Activated CD8-positive, alpha-beta memory T cell treated with anti-CD3 and anti-CD28 coated beads, Interleukin-2, amount 50 U/mL, for 24 hours (primary cell): Measurements from ENCODE around the gene CDNF.

Experiments
- DNase-seq: peaks from one replicate; pipeline ENCODE4 v3.0.0-alpha.2; 2020; ENCODE audit errors: extremely low read depth

Gene CDNF

DNA sequence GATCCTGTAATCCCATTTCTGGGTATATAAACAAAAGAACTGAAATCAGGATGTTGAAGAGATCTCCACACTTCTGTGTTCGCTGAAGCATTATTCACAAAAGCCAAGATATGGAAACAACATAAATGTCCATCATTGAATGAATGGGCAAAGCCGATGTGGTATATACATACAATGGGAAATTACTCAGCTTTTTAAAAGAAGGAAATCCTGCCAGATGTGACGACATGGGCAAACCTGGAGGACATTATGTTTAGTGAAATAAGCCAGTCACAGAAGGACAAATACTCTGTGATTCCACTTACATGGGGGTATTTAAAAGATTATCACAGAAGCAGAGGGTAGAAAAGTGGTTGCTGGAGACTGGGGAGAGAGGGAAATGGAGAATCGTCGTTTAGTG lies 39.2 kb downstream of the CDNF start:
- DNase-seq, result no peak

DNA sequence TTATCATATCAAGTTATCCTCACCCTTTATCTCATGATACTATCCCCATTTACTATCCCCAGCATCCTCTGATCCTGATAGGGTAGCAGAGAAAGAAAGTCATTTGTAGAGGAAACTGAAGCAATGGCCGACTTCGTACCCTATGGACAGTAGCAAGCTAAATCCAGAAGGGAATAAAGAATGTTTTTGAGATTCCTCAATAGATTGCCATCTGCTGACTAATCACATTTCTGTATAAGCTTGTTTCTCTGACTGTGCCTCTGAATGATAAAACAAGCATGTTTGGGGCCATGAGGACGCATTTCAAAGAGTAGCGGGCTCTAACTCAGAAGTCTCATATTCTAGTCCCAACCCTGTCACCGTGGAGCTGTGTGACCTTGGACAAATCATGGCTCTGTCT lies 49.9 kb downstream of the CDNF start:
- no peak for DNase-seq

DNA sequence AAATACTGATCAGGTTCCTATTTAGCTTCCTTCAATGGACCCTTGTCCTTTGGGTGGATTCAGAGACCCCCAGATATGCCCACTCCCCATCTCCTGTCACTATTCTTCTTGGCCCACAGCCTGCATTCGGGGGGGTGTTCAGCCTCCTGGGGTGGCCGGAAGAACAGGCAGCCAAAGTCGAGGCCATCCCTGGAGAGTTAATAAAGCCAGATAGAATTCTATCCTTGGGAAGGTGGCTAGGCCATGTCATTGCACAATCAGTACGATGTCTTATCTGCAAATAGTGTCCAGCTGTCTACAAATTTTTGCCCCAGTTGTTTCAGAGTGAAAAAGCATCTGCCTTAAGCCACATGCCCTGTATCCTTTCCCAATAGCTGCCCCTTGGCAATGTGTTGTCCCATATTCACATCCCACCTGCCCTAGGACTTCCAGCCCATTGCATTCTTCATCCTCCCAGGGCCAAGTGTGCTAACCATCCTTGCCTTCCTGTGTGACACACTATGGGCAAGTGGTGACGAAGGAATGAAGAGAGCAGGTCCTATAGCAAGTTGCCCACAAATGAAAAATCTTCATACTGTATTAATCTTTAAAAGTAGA lies 53.3 kb downstream of the CDNF start:
- DNase-seq, result no peak

GRCh38 chr10:14782691-14783363 lies 55.0 kb downstream of the CDNF start:
- DNase-seq, result no peak

DNA sequence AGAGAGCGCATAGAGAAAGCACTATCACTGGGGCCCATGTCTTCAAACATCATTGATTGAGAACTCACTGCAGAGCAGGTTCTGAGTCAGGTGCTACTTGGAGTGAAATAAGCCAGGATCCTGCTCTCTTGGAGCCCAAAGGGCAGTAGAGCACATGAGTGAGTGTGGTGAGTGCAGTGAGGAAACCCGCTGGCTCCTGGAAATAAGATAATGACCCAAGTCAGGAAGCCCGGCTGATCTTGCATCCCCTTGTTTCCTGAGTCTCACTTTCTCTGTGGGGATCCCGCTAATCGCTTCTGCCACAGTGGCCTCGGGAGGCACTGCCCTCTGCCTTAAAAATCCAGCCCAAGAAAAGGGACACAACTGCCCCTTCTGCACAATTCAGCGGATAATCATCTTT lies 56.1 kb downstream of the CDNF start:
- no peak for DNase-seq

GRCh38 chr10:14779001-14779651 lies 58.7 kb downstream of the CDNF start:
- no peak for DNase-seq

DNA sequence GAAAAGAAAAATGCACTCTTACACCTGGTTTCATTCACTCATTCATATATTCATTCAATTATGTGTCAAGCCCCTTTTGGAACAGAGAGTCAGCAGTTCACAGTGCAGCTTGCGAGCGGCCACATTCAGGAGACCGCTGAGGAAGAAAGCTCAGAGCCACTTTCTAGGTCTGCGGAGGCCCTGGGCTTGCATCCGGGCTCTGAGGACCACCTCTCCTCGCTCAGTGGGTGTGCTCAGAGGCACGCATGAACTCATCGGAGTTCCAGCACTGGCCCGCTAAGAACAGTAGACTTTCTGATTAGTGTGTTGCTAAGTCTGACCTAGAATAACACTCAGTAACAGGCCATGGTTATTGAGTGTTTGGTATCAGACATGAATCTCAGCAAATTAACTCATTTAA lies 61.3 kb downstream of the CDNF start:
- no peak for DNase-seq

GRCh38 chr10:14775656-14776055 lies 62.2 kb downstream of the CDNF start:
- no peak for DNase-seq

- DNase-seq, result no peak
Observed at GRCh38 chr10:14774797-14775196, 63.0 kb downstream of the CDNF start, which contains the start of gene FAM107B. Gene FAM107B, minus strand, starts transcription at chr10:14774897. Its CDS starts 234 bp downstream, at chr10:14774663.

GRCh38 chr10:14774214-14774580 lies 63.6 kb downstream of the CDNF start:
- DNase-seq, result no peak

DNA sequence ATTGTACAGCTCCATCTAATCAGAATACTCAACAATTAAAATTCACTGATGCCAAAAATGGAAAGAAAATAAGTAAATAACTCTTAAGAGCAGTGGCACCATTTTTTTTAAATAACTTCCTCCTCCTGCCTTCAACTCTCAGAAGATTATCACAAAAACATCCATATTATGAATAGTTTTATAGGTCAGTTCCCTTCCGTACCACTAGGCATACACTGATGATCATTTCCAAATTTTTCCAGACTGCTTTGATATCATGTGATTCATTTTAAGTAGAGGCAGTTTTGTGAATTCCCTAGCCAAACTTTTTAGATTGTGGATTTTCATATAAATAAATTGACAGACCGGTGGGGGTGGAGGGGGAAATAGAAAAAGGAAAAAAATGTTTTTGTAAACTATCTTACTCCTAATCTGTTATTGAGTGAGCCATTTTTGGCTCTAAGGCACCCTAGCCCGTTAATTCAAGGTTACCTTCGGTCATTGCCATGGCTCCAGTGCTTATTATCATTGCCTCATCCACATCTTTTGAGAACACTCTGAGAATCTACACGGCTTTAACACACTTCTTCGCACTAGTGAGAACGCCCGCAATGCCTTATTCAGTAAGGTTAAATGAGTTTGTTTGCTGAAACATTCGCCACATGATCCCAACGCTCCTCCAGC lies 64.2 kb downstream of the CDNF start:
- DNase-seq, result no peak

DNA sequence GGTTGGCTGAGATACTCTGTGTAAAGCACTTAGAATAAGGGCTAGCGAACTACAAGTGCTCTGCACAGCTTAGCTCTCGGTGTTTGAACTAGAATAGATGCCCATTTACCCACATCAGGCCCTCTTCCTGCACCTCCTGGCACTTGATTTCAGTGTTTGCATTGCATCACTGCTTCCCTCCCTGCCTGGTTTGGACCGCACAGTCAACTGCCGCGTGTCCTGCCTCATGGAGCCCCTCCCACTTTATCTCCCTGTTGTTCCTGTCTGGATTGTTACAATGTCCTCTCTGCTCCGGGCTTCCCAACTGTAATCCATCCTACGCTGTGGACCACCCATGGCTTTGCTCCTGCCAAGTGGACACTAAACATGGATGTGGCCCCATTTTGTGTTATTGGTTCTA lies 65.4 kb downstream of the CDNF start:
- DNase-seq, result no peak

DNA sequence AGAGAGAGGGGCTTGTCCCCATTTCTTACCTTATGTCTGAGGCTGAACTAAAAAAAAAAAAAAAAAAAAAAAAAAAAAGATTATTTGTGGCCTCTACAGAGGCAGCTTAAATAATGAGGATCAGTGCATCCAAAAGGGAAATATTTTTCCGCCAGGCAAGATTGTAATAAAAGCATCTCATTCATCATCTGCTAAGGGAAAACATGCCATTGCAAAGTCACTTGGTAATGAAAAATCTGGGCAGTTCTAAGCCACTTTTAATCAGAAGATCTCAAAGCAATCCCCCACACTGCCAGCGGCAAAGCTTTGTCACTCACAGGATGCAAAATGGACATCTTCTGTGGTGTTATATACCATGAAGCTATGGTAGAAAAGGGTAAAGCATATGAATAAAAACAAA lies 66.9 kb downstream of the CDNF start:
- no peak for DNase-seq
